GM19239 (cell line): ENCODE results near the gene COL13A1.

Experiments used
- DNase-seq: peaks from one replicate; pipeline ENCODE4 v3.0.0; 2011; ENCODE audit warnings: low spot score; ENCODE audit not compliant: insufficient read length
- FAIRE-seq: peaks from 2 replicates; lab custom pipeline; 2011; peaks lifted over from hg19 to GRCh38; lab: Jason Lieb, UNC

COL13A1 gene

DNA sequence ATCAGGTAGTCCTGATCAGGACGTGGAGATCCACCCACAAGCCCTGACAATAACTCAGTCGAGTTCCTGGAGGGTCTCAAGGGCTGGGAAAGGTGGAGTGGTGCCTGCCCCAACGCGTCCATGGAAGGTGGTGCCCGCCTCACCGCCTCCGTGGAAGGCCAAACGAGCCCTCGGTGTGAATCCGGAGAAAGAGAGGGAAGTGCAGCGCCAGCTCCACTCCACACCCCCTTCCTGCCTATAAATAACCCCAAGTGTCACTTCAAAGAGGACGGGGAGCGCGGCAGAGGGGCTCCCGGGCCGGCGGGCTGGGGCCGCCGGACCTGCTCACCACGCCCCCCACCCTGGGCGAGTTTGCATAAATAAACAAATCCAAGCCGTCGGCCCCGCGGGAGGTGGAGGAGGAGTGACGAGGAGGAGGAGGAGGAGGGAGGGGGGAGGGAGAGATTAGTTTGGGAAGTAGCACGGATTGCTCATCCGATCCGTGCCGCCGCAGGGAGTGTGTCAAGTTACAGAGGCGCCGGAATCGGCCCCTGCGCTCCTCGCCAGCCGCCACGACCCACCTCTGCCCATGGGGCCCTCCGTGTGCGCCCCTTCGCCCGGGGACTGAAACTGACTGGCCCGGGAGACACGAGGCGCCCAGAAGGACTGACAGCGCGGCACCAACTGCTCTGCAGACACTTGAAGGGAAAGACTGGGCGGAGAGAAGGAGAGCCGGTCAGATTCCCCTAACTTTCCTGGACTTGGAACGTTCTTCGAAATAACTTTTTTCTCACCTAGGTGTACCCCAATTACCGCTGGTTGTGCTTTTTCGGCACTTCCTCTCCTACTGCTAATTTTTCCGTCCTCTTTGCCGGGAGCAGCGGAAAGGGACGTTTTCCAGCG is at the start of gene COL13A1:
COL13A1 (plus strand) TSS at position 473 of the 882 bp plus-strand sequence. CDS start 518 bp downstream, outside the sequence.
- FAIRE-seq, result no peak
- no peak for DNase-seq

DNA sequence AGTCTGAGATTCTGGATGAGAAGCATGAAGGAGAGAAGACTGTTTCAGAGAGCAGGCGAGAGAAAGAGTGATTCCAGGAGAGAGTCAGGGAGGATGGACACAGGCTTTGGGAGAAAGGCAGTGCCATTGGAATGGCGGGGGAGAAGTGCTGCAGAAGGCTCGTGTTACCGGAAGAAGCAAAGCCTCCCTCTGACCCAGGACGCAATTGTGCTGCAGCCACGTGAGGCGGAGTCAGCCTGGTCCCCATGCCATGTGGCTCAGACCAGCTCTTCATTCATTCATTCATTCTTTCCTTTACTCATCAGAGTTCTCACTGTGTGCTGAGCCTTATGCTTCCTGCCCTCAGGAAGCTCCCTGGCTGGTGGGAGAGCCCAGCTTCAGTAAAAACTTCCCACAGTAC is 49.2 kb upstream of the COL13A1 start:
- DNase-seq, result no peak
- no peak for FAIRE-seq

DNA sequence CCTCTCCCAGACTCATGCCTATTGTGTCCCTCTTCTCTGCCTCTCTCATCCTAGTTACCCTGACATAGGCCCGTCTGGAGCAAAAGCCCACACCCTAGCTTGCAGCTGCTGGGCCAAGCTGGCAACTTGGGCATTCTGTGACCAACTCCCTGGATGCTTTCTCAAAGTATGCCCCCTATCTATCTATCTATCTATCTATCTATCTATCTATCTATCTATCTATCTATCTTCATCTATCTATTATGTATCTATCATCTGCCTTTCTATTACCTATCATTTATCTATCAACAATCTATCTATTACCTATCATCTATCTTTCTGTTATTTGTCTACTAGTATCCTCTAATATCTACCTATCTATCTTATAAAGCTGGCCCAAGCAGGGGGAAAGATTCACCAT is 45.4 kb upstream of the COL13A1 start:
- DNase-seq (no peak), FAIRE-seq (no peak)

DNA sequence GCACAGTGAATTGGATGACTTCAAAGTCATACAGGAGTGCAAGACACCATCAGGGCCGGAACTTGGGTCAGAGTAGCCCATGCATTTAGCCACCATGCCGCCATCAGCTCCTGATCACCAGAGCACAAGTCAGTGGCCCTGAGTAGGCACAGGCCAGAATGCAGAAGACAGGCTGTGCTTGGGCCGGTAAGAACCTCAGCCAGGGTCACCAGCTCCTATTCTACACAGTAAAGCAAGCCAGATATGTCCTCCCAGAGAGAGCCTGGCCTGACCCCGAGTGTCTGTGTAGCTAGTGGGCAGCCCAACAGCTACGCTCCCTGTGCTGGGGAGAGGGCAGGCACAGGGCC is 44.5 kb upstream of the COL13A1 start:
- DNase-seq, result no peak
- no peak for FAIRE-seq

DNA sequence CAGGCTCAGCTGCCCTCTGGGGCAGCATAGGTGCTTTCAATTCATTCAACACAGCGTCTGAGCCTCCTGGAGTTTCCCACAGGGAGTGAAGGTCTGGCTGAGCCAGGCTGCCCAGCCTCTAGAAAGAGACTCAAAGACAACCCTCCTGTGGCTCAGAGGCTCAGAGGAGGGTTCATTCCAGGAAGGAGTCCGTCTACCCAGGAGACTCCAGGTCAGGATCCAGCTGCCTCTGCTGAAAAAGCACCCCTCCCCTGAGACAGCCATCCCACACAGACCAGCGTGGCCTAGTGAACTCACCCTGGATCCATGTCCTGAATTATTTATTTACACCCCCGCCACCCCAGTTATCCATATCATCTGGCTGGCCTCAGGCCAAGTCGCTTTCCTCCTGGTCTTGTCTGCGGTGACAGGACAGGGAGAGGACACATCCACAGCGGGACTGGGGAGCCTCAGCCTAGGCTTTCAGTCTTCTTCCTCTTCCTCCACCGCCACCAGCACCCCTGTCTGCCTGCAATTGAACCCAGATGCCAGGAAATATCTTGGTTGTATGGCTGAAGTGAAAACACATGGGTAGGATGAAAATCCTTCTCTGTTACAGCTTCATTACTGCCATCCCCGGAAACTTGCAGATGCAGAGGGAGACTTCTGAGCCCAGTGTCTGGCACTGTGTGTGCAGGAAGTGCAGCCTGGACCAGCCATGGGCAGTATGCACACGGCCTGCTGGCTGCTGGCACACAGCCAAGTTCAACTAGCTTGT is 44.0 kb upstream of the COL13A1 start:
- DNase-seq (no peak), FAIRE-seq (no peak)

DNA sequence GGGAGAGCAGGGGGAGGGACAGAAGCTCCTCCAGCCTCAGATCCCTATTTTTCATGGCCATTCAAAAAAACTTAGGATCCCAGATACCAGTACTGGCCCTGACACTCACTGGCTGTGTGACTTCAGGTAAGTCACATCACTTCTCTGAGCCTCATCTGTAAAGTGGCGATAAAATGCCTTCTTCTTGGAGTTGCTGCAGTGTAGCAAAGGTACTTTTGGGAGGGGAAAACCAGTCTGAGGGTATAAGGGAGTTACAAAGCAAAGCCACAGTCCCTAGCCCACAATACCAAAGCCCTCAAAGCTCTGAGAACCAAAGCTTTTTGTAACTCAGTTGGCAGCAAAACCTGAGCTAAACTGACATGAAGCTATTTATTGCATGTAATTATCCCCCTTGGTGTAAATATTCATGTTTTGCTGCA is 43.4 kb upstream of the COL13A1 start:
- no peak for FAIRE-seq
- DNase-seq, result no peak

DNA sequence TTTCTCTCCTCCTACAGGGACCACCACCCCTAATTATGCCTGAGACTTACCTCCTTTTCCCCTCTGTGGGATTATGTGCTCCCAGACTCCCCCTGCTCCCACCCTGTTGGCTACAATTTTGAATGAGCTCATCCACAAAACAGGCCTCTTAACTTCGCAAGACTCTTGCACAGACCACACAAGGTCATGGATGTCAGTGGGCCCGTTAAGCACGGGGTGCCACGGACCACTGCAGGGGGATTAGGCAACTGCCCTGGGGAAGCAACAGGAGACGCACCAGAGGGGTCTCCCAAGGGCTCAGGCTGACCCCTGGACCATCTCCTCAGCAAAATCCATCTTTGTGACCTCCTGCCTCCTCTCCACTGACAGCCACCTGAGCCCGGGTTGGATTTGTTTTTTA is 42.1 kb upstream of the COL13A1 start:
- no peak for DNase-seq

DNA sequence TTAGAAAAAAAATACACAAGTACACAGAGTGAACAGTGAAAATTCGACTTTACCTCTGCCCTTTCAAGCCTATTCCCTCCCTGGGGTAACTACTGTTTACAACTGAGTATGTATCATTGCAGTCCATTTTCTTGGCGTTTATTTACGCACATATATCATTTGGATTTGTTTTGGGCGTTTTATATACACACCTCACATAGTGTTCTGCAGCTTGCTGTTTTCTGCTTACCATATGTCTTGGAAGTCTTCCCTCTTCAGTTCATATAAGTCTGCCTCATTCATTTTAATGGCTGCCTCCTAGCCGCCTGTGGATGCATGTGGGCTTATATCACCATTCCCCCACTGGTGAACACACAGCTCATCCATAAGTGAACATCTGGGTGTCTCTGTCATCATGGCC is 41.6 kb upstream of the COL13A1 start:
- no peak for FAIRE-seq
- DNase-seq, result no peak

More for the DNA sequence above, 42.1 kb upstream of the COL13A1 start:
- no peak for FAIRE-seq

DNA sequence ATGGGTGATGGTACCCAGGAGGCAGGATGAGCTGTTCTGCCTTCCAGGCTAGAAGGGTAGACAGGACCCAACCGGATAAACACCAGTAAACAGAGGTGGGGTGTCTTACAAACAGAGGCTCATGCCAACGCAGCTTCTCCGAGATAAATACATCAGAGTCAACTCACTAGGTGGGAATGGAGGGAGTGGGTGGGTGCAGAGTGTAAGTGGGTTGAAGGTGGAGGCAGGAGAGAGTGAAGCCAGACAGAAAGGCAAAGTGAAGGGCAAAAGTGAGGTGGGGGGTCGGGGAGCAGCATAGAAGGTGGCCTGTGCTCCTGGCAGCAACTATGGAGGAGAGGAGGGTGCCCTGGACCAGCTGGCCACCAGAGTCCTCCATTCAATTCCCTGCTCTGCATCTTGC is 40.4 kb upstream of the COL13A1 start:
- DNase-seq (no peak), FAIRE-seq (no peak)

DNA sequence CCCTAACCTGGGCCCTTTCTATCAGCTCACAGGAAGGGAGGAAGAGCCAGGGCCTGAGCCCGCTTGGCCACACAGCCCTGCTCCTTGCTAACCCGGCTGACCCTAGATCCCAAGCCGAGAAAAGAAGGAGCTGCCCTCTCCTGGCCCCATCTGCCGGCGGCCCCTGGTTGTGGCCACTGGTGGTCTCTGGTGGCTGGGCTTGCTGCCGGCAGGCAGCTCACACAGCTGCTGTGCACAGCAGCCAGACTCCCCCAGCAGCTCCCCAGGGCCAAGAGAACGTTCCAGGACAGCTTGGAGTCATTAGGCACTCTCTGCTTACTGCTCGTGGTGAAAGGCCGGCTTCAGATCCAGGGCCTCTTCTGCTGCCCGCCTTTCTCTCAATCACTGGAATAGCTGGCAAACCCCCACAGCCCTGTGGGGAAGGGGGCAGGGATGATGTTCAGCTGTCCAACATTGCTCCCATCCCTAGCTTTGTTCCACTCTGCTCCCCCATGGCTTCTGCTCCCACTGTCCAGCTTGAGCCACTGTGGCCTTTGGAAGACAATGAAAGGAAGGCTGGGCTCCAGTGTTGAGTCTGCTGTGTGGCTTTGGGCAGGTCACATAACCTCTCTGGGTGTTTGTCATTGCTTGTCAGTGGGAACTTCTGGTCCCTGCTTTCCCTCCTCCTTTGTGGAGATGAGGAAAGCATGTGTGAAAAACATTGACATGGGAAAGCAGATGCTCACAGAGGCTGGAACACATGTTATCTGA is 35.4 kb upstream of the COL13A1 start:
- FAIRE-seq (no peak), DNase-seq (no peak)

DNA sequence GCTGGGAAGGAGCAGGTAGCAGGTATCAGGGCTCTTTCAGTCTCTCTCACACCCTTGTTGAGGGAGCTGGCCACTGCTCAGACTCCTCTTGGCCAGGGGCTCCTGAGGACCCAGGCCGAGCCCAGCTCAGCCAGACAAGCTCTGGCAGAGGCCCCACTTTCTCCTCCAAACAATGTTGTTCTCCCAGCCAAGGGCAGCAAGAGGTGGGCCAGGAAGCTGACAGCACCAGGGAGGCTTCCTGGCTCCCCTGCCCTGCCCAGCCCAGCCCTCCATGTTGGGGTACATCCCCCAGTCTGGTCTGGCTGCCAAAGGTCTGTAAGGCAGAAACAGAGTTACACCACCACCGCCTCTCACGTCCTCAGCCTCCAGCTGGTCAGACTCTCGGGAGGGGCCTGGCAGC is 33.9 kb upstream of the COL13A1 start:
- FAIRE-seq, result no peak

DNA sequence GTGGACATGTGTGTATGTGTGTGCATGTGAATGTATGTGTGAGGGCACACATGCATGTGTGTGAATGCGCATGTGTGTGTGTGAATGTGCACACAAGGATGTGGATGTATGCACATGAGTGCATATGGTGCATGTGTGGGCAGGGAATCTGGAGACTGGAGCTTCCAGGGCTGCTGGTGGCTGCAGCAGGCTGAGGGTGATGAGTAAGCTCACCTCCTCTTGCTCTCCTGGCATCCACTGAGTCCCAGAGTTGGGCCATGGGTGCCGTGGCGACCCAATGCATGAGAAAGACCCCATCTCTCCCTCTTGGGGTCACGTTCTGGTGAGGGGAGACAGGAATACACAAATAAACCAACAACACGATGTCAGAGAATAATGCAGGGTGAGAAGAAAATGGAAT is 33.3 kb upstream of the COL13A1 start:
- no peak for DNase-seq
- FAIRE-seq, result no peak

More for the DNA sequence above, 33.9 kb upstream of the COL13A1 start:
- no peak for DNase-seq

DNA sequence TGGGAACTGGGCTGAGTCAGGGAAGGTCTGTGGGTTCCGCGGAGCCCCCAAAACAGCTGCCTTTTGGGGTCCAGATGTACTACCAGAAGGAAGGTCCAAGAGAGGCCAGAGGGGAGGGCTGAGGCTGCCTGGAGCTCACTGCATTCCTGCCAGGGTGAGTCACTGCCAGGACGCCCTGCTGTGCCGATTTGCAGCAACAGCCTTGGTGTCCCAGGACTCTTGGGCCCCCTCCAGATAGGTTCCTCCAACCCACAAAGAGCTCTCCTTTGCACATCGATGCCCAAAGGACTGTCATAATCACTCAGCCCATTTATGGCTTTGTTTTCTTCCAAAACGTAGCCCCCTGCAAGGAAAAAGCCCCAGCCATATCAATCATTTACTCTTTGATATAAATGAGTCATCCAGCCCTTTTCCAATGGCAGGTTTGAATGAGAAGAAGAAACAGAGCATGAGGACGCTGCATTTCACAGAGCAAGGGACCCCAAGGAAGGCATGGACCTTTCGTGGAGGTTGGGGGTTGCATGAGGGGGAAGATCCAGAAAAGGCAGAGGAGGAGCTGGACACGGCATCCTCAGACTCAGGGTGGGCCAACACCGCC is 32.2 kb upstream of the COL13A1 start:
- FAIRE-seq (no peak), DNase-seq (no peak)

DNA sequence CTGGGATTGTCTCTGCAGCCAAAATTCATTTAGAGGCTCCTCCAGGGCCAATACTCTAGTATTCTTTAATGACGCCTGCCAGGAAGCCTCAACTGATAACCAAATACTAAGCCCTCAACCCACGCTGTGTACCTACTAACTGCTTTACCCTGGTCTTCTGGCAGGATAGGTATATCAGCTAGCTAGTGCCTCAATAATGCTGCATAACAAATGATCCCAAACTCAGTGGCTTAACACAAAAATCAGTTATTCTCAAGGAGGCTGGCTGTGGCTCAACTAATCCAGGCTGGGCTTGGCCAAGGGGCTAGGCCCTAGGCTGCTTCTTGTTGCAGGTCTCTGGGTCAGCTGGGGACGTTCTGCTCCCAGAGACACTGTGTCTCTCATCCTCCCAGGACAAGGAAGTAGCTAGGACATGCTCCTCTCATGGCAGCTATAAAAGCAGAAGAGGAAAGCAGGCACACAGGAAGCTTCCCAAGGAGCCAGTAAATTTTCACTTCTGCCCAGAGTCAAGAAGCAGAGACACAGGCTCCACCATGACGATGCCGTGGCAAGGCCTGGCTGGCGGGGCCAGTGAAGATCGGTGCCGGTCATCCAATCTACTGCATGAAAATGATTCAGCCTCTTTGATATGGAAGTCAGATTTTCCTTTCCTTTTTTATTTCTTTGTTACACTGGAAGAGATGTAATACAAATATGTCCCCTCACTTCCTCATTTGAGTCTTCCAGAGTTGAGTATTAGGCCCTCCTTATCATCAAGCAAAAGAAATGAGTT is 28.6 kb upstream of the COL13A1 start:
- FAIRE-seq (no peak), DNase-seq (no peak)

DNA sequence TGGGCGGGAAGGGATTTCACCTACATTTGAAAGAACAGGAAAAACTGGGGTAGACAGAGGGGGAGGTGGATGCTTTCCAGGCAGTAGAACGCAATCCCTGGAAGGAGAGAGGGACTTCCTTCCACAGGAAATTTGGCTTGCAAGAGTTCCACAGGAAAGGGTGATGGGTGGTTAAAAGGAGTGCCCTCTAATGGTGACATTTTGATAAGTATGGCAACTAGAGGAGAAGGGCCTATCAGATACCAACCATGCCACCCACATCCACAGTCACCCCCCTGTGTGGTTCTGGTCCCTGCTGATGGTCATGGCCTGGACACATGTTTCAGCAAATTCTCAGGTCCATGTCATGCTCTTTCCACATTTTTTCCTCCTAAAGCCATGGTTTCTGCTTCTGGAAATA is 27.1 kb upstream of the COL13A1 start:
- DNase-seq (no peak), FAIRE-seq (no peak)

DNA sequence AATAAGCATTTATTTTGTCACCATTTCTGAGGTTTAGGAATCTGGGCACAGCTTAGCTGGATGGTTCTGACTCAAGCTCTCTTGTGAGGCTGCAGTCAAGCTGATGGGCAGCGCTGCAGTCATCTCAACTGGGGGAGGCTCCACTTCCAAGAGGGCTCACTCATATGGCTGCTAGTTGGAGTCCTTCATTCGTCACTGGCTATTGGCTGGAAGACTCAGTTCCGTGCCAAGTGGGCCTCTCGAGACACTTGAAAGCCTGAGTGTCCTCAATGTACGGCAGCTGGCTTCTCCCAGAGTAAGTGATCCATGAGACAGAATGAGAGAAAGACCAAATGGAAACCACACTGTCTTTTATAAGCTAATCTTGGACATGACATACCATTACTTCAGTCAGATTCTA is 21.6 kb upstream of the COL13A1 start:
- no peak for FAIRE-seq

DNA sequence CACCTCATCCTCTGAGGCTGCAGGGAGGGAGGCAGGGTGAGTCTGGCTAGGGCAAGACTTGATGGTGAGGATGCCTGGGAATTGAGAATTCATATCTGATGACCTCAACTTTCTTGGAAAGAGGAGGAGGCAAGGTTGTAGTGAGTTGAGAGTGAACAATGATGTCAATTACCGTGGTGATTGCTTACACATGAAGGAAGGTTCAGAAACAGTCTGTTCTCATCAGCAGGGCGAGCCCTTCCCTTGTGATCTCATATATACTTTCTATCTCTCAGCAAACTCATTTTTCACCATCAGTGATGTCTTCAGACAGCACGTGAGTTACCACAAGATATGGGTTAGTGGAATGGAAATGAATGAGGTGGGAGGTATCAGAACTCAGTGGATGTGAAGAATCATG is 20.1 kb upstream of the COL13A1 start:
- FAIRE-seq, result no peak
- DNase-seq, result no peak

More for the DNA sequence above, 21.6 kb upstream of the COL13A1 start:
- no peak for DNase-seq

DNA sequence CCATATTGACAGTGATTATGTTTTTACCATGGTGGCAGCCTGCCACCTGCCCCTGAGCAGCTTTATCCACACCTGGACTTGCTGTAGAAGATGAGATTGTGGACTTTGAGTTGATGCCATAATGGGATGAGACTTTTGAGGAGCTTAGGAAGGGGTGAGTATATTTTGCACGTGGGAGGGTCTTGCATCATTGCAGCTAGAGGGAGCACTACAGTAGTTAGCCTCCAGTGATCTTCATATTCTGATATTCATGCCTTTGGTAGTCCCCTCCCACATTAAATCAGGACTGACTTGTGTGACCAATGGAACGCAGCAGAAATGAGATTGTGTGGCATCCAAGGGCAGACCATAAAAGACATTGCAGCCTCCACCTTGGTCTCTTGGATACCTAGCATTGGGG is 18.2 kb upstream of the COL13A1 start:
- no peak for FAIRE-seq
- no peak for DNase-seq

DNA sequence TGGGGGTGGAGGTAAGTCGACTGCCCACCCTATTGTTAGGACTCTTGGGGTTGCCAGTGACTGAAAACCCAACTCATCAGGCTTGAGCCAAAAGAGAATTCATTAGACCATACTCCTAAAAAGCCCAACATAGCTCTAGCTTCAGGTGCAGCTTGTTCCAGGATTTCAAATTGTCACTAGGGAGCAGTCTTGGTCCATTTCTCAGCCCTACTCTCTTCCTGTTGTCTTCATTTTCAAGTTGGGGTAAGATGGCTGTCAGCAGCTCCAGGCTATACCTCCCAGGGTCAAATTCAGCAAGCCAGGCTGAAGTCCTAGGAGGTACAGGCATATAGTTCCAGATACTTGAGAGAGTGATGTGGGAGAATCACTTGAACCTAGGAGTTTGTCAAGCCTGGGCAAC is 14.9 kb upstream of the COL13A1 start:
- no peak for DNase-seq
- no peak for FAIRE-seq

DNA sequence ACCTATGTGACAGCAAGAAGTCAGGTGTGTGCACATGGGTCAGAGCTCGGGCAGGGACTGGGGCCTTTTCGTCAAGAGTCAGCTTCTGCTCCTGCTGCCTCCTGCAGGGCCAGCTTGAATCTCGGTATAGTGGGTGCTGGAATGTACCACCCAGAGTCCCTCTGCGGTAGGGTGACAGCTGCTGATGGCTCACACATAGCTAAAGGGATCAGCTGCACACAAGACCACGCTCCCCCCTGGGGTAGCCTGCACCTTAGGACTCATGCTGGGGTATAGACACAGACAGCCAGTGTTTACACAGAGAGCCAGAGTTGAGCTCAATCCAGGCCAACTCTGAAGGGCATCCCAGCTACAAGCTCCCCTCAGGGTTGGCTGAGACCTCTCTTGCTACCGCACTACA is 14.0 kb upstream of the COL13A1 start:
- FAIRE-seq (no peak), DNase-seq (no peak)
